Trophoblast cell (in vitro differentiated cells and primary cell): ENCODE measurements around the gene TNNC2.
"Not testable (repeated sequence)": the region's sequence is repeated elsewhere in the genome, so short reads cannot be mapped to it uniquely, and the experiment has no call there.

Source experiments
- DNase-seq, 2 donors: peaks; one replicate each; pipeline ENCODE4 v3.0.0-alpha.2; 2016
- H2AFZ ChIP-seq: 2 replicates; pipeline ENCODE4 v1.6.1; 2013; ENCODE audit warnings: low read length, moderate library complexity, mild to moderate bottlenecking; ENCODE audit not compliant: insufficient read depth, poor library complexity
- H2AK5ac ChIP-seq: 2 replicates; pipeline ENCODE4 v1.6.1; 2013; ENCODE audit warnings: mild to moderate bottlenecking, low read length
- H2BK120ac ChIP-seq: 2 replicates; pipeline ENCODE4 v1.6.1; 2013; ENCODE audit warnings: low read length, mild to moderate bottlenecking, moderate library complexity; ENCODE audit not compliant: insufficient read depth, poor library complexity
- H2BK12ac ChIP-seq: 2 replicates; pipeline ENCODE4 v1.6.1; 2013; ENCODE audit warnings: mild to moderate bottlenecking, low read length, moderate library complexity
- H2BK5ac ChIP-seq: 2 replicates; pipeline ENCODE4 v1.6.1; 2013; ENCODE audit warnings: low read length, low read depth, moderate library complexity, mild to moderate bottlenecking; ENCODE audit not compliant: poor library complexity
- H3K14ac ChIP-seq: 2 replicates; pipeline ENCODE4 v1.6.1; 2013; ENCODE audit warnings: mild to moderate bottlenecking, low read length
- H3K18ac ChIP-seq: 2 replicates; pipeline ENCODE4 v1.6.1; 2013; ENCODE audit warnings: mild to moderate bottlenecking, low read length
- H3K23ac ChIP-seq: 2 replicates; pipeline ENCODE4 v1.6.1; 2013; ENCODE audit warnings: low read length
- H3K27ac ChIP-seq: 2 replicates; pipeline ENCODE4 v1.5.1; 2013; ENCODE audit warnings: low read depth, mild to moderate bottlenecking, inconsistent platforms, low read length, moderate library complexity
- H3K27me3 ChIP-seq: 2 replicates; pipeline ENCODE4 v1.6.1; 2013; ENCODE audit warnings: inconsistent platforms, mild to moderate bottlenecking, low read length, moderate library complexity; ENCODE audit not compliant: insufficient read depth
- H3K36me3 ChIP-seq, 2 experiments: 1 replicate in 1 of 2; 2 replicates in 1 of 2; pipeline ENCODE4 v1.6.1; 2013; ENCODE audit warnings: low read length in 2 of 2, mild to moderate bottlenecking in 2 of 2, moderate library complexity in 1 of 2; ENCODE audit not compliant: insufficient read depth in 2 of 2, control insufficient read depth in 1 of 2
- H3K4ac ChIP-seq: 2 replicates; pipeline ENCODE4 v1.6.1; 2013; ENCODE audit warnings: low read depth, mild to moderate bottlenecking, low read length, moderate library complexity
- H3K4me1 ChIP-seq, 2 experiments: 1 replicate in 1 of 2; 2 replicates in 1 of 2; pipeline ENCODE4 v1.6.1; 2013; ENCODE audit warnings: low read length in 2 of 2, mild to moderate bottlenecking in 2 of 2, moderate library complexity in 1 of 2; ENCODE audit not compliant: insufficient read depth in 2 of 2, control insufficient read depth in 1 of 2
- H3K4me2 ChIP-seq: 2 replicates; pipeline ENCODE4 v1.6.1; 2013; ENCODE audit warnings: inconsistent platforms, mild to moderate bottlenecking, low read length, moderate library complexity
- H3K4me3 ChIP-seq: 2 replicates; pipeline ENCODE4 v1.5.1; 2013; ENCODE audit warnings: mild to moderate bottlenecking, low read depth, low read length, inconsistent platforms
- H3K79me1 ChIP-seq: one replicate; pipeline ENCODE4 v1.6.1; 2013; ENCODE audit warnings: low read length
- H3K79me2 ChIP-seq: 2 replicates; pipeline ENCODE4 v1.6.1; 2013; ENCODE audit warnings: low read length, mild to moderate bottlenecking; ENCODE audit not compliant: control insufficient read depth, insufficient read depth, poor library complexity
- H3K9ac ChIP-seq: 2 replicates; pipeline ENCODE4 v1.6.1; 2013; ENCODE audit warnings: mild to moderate bottlenecking, low read length
- H3K9me3 ChIP-seq: 2 replicates; pipeline ENCODE4 v1.6.1; 2013; ENCODE audit warnings: low read depth, mild to moderate bottlenecking, control low read depth, inconsistent platforms, low read length; ENCODE audit not compliant: insufficient read depth
- H4K12ac ChIP-seq: 2 replicates; pipeline ENCODE4 v1.6.1; 2013; ENCODE audit warnings: low read depth, mild to moderate bottlenecking, low read length, moderate library complexity
- H4K8ac ChIP-seq: 2 replicates; pipeline ENCODE4 v1.6.1; 2013; ENCODE audit warnings: low read depth, mild to moderate bottlenecking, low read length, moderate library complexity
- H4K91ac ChIP-seq: one replicate; pipeline ENCODE4 v1.6.1; 2013; ENCODE audit warnings: low read depth, mild to moderate bottlenecking, low read length, moderate library complexity
- WGBS: extraction: QIAGEN DNeasy Blood & Tissue Kit; methylation state at CpG from one replicate; pipeline ENCODE4 v1.1.7; 2013; ENCODE audit warnings: missing lambda C conversion rate; ENCODE audit not compliant: insufficient read length, insufficient coverage; ENCODE audit errors: extremely low coverage; 5-methylcytosine and 5-hydroxymethylcytosine counted together

TNNC2 gene

DNA sequence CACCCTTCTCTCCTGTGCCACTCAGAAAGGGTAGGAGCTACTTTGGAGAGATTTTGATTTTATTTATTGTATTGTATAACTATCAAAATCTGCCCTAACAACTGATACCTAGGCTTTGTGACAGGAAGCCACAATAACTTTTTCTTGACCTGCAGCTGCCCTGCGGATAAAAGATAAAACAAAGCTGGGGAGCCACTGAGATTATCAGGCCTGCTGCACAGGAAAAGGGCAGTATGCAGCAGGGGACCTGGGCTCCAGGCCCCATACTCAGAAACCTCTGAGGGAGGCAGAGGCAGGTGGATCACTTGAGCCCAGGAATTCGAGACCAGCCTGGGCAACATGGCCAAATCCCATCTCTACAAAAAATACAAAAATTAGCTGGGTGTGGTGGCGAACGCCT lies 5.5 kb upstream of the TNNC2 start:
- Histone ChIP-seq H3K9ac (no peak overlapping the region), H3K27me3 (no peaks in the 10 kb centered on the region), H3K4me3 (no peak overlapping the region), H3K4ac (no peak overlapping the region), H3K27ac (no peak overlapping the region), H3K36me3 (no peaks in the 10 kb centered on the region), H3K79me1 (peaks cover 9% of the 10 kb centered on the region), H4K91ac (no peak overlapping the region), H3K18ac (no peak overlapping the region), H2AFZ (no peak overlapping the region), H2AK5ac (no peak overlapping the region), H3K9me3 (peaks cover 3% of the 10 kb centered on the region), H2BK120ac (no peak overlapping the region), H4K12ac (no peak overlapping the region), H3K4me2 (no peak overlapping the region), H2BK5ac (no peak overlapping the region), H3K23ac (no peak overlapping the region), H2BK12ac (no peak overlapping the region), H4K8ac (no peak overlapping the region), H3K79me2 (no peaks in the 10 kb centered on the region), H3K4me1 (peaks cover 5 to 11% of the 10 kb centered on the region in 2 experiments), H3K14ac (no peak overlapping the region)
- whole genome bisulfite sequencing: no CpG with 5 or more reads among the region's 4 CpGs
- no peak for DNase-seq

DNA sequence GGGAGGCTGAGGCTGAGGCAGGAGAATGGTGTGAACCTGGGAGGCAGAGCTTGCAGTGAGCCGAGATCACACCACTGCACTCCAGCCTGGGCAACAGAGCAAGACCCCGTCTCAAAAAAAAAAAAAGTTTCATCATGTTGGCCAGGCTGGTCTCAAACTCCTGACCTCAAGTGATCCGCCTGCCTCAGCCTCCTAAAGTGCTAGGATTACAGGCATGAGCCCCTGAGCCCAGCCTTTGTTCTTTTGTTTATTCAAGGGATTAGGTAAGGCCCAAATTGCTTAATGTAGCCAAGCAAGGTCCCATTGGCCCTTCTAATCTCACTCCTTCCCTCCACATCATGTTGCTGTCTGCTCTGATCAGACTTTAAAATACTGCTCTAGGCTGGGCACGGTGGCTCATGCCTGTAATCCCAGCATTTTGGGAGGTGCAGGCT lies 2.6 kb upstream of the TNNC2 start:
- not testable (repeated sequence) for H2BK12ac ChIP-seq, H3K27me3 ChIP-seq, H3K23ac ChIP-seq, H3K36me3 ChIP-seq, H2AK5ac ChIP-seq, H4K12ac ChIP-seq, H3K27ac ChIP-seq, H3K9ac ChIP-seq, H3K4me1 ChIP-seq, DNase-seq, H3K4me2 ChIP-seq, H2BK120ac ChIP-seq, H4K91ac ChIP-seq, H3K79me2 ChIP-seq, H3K9me3 ChIP-seq, H3K4me3 ChIP-seq, H3K18ac ChIP-seq, H3K79me1 ChIP-seq, H4K8ac ChIP-seq, H3K4ac ChIP-seq, H2BK5ac ChIP-seq, H2AFZ ChIP-seq, H3K14ac ChIP-seq
- WGBS: no CpG with 5 or more reads among the region's 4 CpGs

- no peaks in the 10 kb centered on the region for H3K36me3 ChIP-seq
- no CpG with 5 or more reads among the region's 2 CpGs for WGBS
- H4K12ac ChIP-seq: no peak overlapping the region
- H3K14ac ChIP-seq: no peak overlapping the region
- H3K27ac ChIP-seq: no peak overlapping the region
- no peak overlapping the region for H3K18ac ChIP-seq
- no peak overlapping the region for H3K4me2 ChIP-seq
- no peak overlapping the region for H3K9ac ChIP-seq
- no peak overlapping the region for H3K4me3 ChIP-seq
- no peaks in the 10 kb centered on the region for H3K27me3 ChIP-seq
- no peaks in the 10 kb centered on the region for H3K9me3 ChIP-seq
- no peak for DNase-seq
- H2AK5ac ChIP-seq: no peak overlapping the region
- H3K4me1 ChIP-seq: peaks cover 6 to 8% of the 10 kb centered on the region in 2 experiments
- no peaks in the 10 kb centered on the region for H3K79me2 ChIP-seq
- H3K23ac ChIP-seq: no peak overlapping the region
- no peak overlapping the region for H2BK5ac ChIP-seq
- peaks cover 2% of the 10 kb centered on the region for H3K79me1 ChIP-seq
- no peak overlapping the region for H2BK12ac ChIP-seq
- H2BK120ac ChIP-seq: no peak overlapping the region
- no peak overlapping the region for H2AFZ ChIP-seq
- H3K4ac ChIP-seq: no peak overlapping the region
- H4K8ac ChIP-seq: no peak overlapping the region
- H4K91ac ChIP-seq: no peak overlapping the region
Observed at GRCh38 chr20:45828589-45828988, 1.5 kb upstream of the TNNC2 start.

- H3K27me3 ChIP-seq: no peaks in the 10 kb centered on the region
- H3K36me3 ChIP-seq: no peaks in the 10 kb centered on the region
- no peak overlapping the region for H3K4me2 ChIP-seq
- H3K79me2 ChIP-seq: no peaks in the 10 kb centered on the region
- no peak for DNase-seq
- no peak overlapping the region for H3K27ac ChIP-seq
- no peak overlapping the region for H3K23ac ChIP-seq
- H2AFZ ChIP-seq: no peak overlapping the region
- H3K4me3 ChIP-seq: no peak overlapping the region
- no peaks in the 10 kb centered on the region for H3K79me1 ChIP-seq
- no CpG with 5 or more reads among the region's 6 CpGs for WGBS
- no peak overlapping the region for H2AK5ac ChIP-seq
- H2BK120ac ChIP-seq: no peak overlapping the region
- H4K12ac ChIP-seq: no peak overlapping the region
- H3K9me3 ChIP-seq: no peaks in the 10 kb centered on the region
- no peak overlapping the region for H3K14ac ChIP-seq
- no peak overlapping the region for H2BK12ac ChIP-seq
- H3K18ac ChIP-seq: no peak overlapping the region
- peaks cover 11% of the 10 kb centered on the region in 2 experiments for H3K4me1 ChIP-seq
- no peak overlapping the region for H4K91ac ChIP-seq
- no peak overlapping the region for H3K4ac ChIP-seq
- H3K9ac ChIP-seq: no peak overlapping the region
- no peak overlapping the region for H4K8ac ChIP-seq
- H2BK5ac ChIP-seq: no peak overlapping the region
Observed at GRCh38 chr20:45827712-45828111, 600 bp upstream of the TNNC2 start.
